ENCODE data around the gene EXOC3L1.

DNA sequence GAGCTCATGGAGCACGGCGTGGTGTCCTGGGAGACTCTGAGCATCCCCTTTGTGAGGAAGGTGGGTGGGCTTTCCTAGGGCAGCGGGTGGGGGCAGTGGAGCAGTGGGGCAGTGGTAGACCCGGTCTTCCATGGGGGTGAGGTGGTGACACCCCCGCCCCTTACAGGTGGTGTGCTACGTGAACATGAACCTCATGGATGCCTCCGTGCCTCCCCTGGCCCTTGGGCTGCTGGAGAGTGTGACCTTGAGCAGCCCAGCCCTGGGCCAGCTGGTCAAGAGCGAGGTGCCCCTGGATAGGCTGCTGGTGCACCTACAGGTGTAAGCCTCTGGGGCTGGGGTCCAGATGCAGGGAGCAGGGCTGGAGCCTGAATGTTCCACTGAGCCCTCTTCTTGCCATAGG lies 10.6 kb upstream of the EXOC3L1 start:
- TF ChIP-seq POLR2AphosphoS5 (IDR thresholded peaks at IDR 0.05; ENCODE audit: low read depth, low read length), result no peak
- no peak for TF ChIP-seq FOXP2 (optimal IDR thresholded peaks at IDR 0.05; ENCODE audit: borderline replicate concordance, extremely low read depth, extremely low read length, insufficient read depth)
- TF ChIP-seq, protein P1, sequence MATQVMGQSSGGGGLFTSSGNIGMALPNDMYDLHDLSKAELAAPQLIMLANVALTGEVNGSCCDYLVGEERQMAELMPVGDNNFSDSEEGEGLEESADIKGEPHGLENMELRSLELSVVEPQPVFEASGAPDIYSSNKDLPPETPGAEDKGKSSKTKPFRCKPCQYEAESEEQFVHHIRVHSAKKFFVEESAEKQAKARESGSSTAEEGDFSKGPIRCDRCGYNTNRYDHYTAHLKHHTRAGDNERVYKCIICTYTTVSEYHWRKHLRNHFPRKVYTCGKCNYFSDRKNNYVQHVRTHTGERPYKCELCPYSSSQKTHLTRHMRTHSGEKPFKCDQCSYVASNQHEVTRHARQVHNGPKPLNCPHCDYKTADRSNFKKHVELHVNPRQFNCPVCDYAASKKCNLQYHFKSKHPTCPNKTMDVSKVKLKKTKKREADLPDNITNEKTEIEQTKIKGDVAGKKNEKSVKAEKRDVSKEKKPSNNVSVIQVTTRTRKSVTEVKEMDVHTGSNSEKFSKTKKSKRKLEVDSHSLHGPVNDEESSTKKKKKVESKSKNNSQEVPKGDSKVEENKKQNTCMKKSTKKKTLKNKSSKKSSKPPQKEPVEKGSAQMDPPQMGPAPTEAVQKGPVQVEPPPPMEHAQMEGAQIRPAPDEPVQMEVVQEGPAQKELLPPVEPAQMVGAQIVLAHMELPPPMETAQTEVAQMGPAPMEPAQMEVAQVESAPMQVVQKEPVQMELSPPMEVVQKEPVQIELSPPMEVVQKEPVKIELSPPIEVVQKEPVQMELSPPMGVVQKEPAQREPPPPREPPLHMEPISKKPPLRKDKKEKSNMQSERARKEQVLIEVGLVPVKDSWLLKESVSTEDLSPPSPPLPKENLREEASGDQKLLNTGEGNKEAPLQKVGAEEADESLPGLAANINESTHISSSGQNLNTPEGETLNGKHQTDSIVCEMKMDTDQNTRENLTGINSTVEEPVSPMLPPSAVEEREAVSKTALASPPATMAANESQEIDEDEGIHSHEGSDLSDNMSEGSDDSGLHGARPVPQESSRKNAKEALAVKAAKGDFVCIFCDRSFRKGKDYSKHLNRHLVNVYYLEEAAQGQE (IDR thresholded peaks at IDR 0.05; ENCODE audit: insufficient read depth in 1 of 2, low read depth in 2 of 2, low read length in 2 of 2), result no peak
